Stimulated activated CD8-positive, alpha-beta memory T cell treated with anti-CD3 and anti-CD28 coated beads, Interleukin-15, amount 100 ng/mL, for 4 hours (primary cell): ENCODE measurements around the gene MYF5.

ENCODE experiments used
- DNase-seq, 2 donors: peaks; one replicate each; pipeline ENCODE4 v3.0.0-alpha.2; 2020; ENCODE audit warnings: low read depth in 2 of 2

The MYF5 gene

GRCh38 chr12:80707830-80708258 lies 8.9 kb upstream of the MYF5 start:
- DNase-seq = no peak

GRCh38 chr12:80708259-80708974 lies 8.3 kb upstream of the MYF5 start:
- DNase-seq = no peak

- no peak for DNase-seq
These were observed 7.8 kb upstream of the MYF5 start for GRCh38 chr12:80708975-80709328.

- DNase-seq = no peak
These were observed 6.6 kb upstream of the MYF5 start for GRCh38 chr12:80709811-80710726.

GRCh38 chr12:80710727-80711449 lies 5.8 kb upstream of the MYF5 start:
- no peak for DNase-seq

GRCh38 chr12:80711866-80712265 lies 4.8 kb upstream of the MYF5 start:
- DNase-seq = no peak

GRCh38 chr12:80712866-80713265 lies 3.8 kb upstream of the MYF5 start:
- no peak for DNase-seq

GRCh38 chr12:80713419-80713818 lies 3.3 kb upstream of the MYF5 start:
- DNase-seq = no peak

GRCh38 chr12:80714055-80714454 lies 2.7 kb upstream of the MYF5 start:
- DNase-seq = no peak

GRCh38 chr12:80714846-80715245 lies 1.9 kb upstream of the MYF5 start:
- DNase-seq = no peak

GRCh38 chr12:80715713-80716249 lies 931 bp upstream of the MYF5 start:
- DNase-seq = no peak

- DNase-seq = no peak
These were observed 1.1 kb downstream of the MYF5 start for GRCh38 chr12:80717856-80718255.

- DNase-seq = no peak
These were observed 3.8 kb downstream of the MYF5 start for GRCh38 chr12:80720516-80720915.

GRCh38 chr12:80721326-80721725 lies 4.6 kb downstream of the MYF5 start:
- no peak for DNase-seq

- no peak for DNase-seq
These were observed 29.3 kb downstream of the MYF5 start for GRCh38 chr12:80745851-80746505.

GRCh38 chr12:80747800-80748199 lies 31.1 kb downstream of the MYF5 start:
- no peak for DNase-seq

GRCh38 chr12:80749456-80749855 lies 32.7 kb downstream of the MYF5 start:
- no peak for DNase-seq

- DNase-seq = no peak
These were observed 35.8 kb downstream of the MYF5 start for GRCh38 chr12:80752464-80752863.

GRCh38 chr12:80754274-80754673 lies 37.6 kb downstream of the MYF5 start:
- DNase-seq = no peak

- DNase-seq = no peak
These were observed 40.2 kb downstream of the MYF5 start for GRCh38 chr12:80756875-80757274.

- DNase-seq = no peak
These were observed 45.1 kb downstream of the MYF5 start for GRCh38 chr12:80761838-80762237.

GRCh38 chr12:80763874-80764273 lies 47.2 kb downstream of the MYF5 start:
- no peak for DNase-seq
